Measurements from ENCODE around the gene C1orf94.
"Not testable (repeated sequence)": the region's sequence is repeated elsewhere in the genome, so short reads cannot be mapped to it uniquely, and the experiment has no call there.

Gene C1orf94

DNA sequence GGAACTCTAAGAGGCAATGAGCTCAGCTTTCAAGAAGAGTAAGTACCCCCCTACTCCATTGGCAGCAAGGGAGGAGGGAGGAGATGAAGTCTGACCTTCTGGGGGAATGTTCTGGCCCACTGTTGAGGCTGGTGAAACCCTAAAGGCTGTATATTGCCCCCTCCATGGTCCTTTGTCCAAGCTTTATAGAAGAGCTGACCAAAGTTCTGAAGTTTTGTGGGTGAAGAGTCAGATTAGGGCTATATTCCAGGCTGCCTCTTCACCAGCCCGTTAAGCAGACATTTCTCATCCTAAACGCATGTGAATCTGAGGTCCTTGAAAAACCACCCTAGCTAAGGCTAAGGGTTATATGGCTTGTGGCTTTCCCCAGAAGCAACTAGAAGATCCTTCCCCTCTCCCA, 1.4 kb downstream of the C1orf94 start:
- TF ChIP-seq CTCF (IDR thresholded peaks at IDR 0.05; ENCODE audit: low read depth, low read length, missing control alignments), result no peak
- DNase-seq (ENCODE audit: low read depth), result no peak
- no peak overlapping the region for H3K4me3 ChIP-seq (ENCODE audit: low read depth, low read length)

GRCh38 chr1:34183381-34183780, 6.7 kb downstream of the C1orf94 start:
- DNase-seq (ENCODE audit: low read depth); H3K4me3 ChIP-seq (ENCODE audit: low read depth, low read length): not testable (repeated sequence)

GRCh38 chr1:34186741-34187494, 10.2 kb downstream of the C1orf94 start:
- H3K4me3 ChIP-seq (ENCODE audit: low read depth, low read length), result no peak overlapping the region
- TF ChIP-seq CTCF (IDR thresholded peaks at IDR 0.05; ENCODE audit: low read depth, low read length, missing control alignments), result no peak
- DNase-seq (ENCODE audit: low read depth), result no peak

DNA sequence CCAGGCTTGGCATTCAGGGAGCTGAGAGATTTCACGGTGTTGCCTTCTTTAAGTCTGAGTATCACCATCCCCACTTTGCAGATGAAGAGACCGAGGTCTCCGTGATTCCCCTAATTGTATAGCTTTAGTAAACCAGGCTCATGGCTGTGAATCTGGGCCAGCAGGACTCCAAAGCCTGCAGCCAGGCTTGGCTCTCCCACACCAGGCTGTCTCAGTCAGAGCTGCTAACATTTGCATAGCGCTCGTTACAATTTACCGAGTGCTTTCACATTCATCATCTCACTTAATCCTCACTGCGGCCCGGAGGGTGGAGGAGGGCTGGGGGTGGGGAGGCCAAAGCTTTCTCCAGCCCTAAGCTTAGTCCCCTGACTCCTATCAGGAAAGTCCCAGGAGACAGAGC, 11.7 kb downstream of the C1orf94 start:
- TF ChIP-seq CTCF (IDR thresholded peaks at IDR 0.05; ENCODE audit: low read depth, low read length, missing control alignments), result no peak
- DNase-seq (ENCODE audit: low read depth), result no peak
- no peak overlapping the region for H3K4me3 ChIP-seq (ENCODE audit: low read depth, low read length)

GRCh38 chr1:34188985-34189384, 12.3 kb downstream of the C1orf94 start:
- no peak for TF ChIP-seq CTCF (IDR thresholded peaks at IDR 0.05; ENCODE audit: low read depth, low read length, missing control alignments)
- H3K4me3 ChIP-seq (ENCODE audit: low read depth, low read length), result no peak overlapping the region
- no peak for DNase-seq (ENCODE audit: low read depth)

GRCh38 chr1:34190692-34191091, 14.0 kb downstream of the C1orf94 start:
- DNase-seq (ENCODE audit: low read depth), result no peak

DNA sequence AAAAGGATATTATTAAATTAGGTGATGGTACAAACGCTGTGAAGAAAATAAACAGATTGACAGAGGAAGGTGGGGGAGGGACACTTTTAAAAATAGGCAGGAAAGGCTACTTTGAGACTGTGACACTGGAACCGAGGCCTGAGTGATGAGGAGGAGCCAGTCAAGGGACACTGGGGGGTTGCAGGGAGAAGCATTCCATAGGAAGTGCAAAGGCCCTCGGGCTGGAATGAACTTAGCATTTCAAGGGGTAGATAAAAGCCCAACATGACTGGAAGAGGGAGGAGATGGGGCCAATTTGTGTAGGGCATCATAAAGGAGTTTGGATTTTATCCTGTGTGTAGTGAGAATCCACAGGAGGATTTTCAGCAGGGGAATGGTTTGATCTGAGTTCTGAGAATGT, 15.9 kb downstream of the C1orf94 start:
- no peak overlapping the region for H3K4me3 ChIP-seq (ENCODE audit: low read depth, low read length)

More at GRCh38 chr1:34190692-34191091, 14.0 kb downstream of the C1orf94 start:
- H3K4me3 ChIP-seq (ENCODE audit: low read depth, low read length), result no peak overlapping the region
- TF ChIP-seq CTCF (IDR thresholded peaks at IDR 0.05; ENCODE audit: low read depth, low read length, missing control alignments), result no peak

More for the DNA sequence above, 15.9 kb downstream of the C1orf94 start:
- DNase-seq (ENCODE audit: low read depth), result no peak
- no peak for TF ChIP-seq CTCF (IDR thresholded peaks at IDR 0.05; ENCODE audit: low read depth, low read length, missing control alignments)
